T-helper 9 cell (primary cell): ENCODE data around the gene DYSF.

Source experiments
- DNase-seq: peaks from one replicate; pipeline ENCODE4 v3.0.0-alpha.2; 2020

DYSF gene

GRCh38 chr2:71503837-71504236 lies 50.5 kb downstream of the DYSF start:
- no peak for DNase-seq

- DNase-seq: no peak
Measured at GRCh38 chr2:71504611-71505010, 51.2 kb downstream of the DYSF start.

DNA sequence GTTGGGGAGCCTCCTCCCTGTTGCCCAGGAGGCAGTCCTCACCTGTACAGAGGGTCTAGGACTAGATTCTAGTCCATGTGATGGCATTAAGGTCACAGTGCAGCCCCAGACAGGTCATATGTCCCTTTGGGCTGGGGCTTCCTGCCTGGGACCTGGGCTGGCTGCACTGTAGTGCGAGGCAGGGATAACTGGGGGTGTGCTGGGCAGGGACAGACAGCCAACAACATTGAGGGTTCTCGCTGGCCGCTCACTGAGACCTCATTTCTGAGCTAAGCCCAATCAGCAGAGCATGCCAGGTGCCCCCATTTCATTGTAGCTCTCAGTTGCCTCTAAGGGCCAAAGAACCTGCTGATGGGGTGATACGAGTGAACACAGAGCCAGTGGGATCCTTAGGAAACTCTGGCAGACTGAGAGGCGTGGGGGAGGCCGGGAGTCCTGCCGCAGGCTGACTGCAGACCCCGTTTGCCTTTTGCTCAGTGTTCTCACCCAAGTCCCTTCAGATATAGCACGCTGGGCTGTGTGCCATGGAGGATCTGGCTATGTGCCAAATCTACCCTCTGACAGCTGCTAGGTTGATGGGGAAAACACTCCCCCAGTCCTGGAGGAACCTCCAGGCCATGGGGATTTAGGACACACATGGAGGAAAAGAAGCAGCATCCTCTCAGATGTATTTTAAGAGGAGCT lies 51.9 kb downstream of the DYSF start:
- DNase-seq: no peak

DNA sequence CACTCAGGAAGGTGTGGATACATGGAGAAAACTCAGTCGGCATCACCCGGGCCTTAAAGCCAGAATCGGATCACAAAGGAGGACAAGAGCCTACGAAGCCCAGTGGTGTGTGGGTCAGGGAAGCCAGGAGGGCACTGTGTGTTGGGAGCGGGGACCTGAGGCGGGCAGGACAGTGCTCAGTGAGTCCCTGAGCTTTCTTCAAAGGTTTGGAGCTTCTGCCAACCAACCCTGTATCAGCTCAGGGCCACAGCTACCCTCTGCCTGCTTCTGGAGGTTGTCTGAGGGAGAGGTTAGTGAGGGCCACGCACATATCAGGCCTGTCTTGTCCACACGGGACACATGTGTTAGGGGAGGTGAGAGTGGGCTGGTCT lies 52.4 kb downstream of the DYSF start:
- no peak for DNase-seq

DNA sequence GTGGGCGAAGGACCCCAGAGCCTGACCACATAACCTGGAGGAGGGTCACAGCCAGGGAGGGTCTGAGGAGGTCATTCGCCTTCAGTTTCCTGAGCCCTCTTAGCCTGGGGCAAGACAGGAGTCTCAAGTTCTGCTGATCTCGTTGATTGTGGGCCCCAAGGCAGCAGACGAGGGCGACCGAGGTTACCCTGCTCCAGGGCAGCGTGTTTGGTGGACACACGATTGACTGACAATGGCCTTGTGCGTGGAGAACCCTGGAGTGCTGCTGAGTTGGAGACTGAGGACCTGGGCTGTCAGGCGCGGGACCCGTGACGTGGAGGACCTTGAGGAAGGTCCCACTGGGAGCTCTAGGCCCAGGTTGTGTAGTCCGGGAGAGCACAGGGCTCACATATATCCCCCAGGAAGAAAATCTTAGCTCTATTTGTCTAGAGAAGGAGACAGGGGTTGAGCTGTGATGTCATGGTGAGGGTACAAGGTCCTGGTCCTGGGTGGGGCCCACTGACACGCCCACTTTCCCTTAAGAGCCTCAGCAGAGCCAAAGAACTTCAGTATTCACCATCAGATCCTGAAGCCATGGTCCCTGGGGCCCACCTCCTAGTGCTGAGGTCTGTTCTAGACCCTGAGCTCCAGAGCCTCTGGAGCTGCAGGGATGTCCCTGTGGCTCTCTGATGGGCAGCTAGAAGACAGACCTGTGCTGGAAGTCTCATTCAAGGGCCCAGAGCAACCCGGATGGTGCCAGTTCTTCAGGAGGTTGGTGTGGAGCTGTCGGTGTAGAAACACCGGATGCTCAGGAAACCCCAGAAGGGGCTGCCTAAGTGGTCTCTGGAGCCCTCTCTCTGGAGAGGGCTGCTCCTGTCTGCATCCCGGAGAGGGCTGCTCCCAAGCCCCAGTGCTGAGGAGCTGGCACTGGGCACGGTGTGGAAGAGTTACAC lies 53.1 kb downstream of the DYSF start:
- no peak for DNase-seq

DNA sequence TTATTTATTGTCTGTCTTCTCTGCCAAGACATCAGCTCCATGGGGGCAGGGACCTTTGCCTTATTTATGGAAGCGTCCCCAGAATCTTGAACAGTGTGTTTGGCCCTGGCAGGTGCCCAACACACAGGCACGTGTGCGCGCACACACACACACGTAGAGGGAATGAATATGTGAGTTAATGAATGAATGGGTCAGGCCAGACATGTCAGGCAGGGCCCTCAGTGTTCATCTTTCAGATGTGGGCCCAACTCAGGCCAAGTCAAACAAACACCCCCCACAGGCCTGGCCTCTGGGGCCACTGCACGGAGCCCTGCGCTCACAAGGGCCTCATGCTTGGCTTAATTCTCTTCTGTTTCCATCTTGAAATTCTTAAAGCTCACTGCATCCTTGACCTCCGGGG lies 54.1 kb downstream of the DYSF start:
- DNase-seq: no peak

DNA sequence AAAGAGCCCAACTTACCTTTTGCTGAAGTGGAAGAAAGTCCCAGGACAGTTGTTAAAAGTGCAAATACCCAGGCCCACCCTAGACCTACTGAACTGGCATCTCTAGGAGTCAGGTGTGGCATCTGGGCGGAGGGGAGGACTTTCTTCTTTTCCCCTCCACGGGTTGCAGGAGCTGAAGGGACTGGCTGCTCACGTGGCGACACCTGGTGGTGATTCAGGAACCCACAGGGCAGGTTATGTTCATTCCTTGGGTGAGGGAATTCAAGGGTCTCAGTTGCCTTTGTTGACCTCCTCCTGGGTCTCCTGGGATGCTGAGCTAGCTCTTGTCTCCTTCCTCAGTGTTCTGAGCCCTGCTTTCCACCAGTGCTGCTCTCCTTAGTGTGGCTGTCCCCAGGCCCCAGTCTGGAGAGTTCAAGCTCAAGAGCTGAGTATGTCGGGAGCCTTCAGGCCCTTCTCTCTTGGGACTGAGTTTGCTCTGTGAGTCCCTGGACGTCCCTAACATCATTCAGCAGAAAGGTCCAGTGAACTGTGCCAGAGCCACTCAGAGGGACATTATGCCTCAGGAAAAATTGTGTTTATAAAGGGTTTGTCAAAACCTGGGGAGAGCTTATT lies 56.9 kb downstream of the DYSF start:
- peak; percentile 70 for DNase-seq

- no peak for DNase-seq
Measured at GRCh38 chr2:71510938-71511337, 57.6 kb downstream of the DYSF start.

DNA sequence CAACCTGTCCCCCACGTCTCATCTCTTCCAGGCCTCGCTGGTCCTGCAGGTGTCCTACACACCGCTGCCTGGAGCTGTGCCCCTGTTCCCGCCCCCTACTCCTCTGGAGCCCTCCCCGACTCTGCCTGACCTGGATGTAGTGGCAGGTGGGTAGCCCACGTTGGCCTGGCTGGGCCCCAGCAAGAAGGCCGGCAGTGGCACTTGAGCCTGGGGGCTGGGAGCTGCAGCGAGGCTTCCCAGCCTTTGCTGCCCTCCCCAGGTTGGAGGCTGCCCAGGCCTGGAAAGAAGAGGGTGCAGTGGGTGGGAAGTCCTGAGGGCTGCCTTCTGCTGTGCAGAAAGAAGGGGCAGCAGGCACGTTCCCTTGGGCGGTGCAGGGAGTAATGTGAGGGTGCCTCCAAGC lies 58.4 kb downstream of the DYSF start:
- no peak for DNase-seq

DNA sequence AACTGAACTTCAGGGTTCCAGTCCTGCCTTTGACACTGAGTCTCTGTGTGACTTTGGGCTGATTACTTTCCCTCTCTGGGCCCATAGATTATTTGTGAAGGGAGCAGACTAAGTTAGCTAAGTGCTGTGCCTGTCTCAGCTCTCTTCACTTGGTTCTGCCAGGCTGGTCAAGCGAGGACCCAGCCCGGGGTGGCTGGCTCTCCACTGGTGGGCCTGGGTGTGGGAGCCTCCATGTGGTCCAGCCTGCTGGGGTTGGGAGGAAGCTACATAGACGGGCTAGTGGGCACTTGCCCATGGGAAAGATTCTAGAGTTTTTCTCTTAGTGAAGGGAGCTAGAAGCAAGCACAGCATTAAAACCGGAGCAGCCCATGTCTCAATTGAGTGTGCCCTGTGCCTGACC lies 59.0 kb downstream of the DYSF start:
- no peak for DNase-seq

DNA sequence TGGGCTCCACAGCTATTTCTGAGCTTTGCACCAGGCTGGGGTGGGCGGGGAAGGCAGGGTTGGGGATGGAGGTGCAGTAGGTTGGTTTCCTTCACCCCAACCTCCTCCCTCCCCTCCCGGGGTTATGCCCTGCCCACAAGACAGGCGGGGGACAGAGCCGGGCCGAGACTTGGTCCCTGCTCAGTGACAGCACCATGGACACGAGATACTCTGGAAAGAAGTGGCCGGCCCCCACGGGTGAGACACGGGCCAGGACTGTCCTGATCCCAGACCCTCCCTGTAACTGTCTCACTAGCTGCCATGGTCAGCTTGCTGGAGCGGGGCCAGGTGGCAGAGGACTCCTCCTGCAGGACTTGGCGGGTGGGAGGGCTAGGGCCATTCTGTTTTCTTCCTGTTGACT lies 59.7 kb downstream of the DYSF start:
- DNase-seq: no peak

DNA sequence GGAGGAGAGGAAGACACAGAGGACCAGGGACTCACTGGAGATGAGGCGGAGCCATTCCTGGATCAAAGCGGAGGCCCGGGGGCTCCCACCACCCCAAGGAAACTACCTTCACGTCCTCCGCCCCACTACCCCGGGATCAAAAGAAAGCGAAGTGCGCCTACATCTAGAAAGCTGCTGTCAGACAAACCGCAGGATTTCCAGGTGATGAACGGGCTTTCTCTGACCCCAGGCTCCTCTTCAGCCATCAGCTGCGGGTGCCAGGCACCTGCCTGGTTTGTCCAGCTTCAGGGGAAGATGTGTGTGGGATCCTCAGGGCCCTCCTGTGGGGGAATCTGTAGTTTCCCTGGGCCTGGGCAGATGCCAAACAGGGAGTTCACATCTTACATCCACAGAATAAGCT lies 60.4 kb downstream of the DYSF start:
- DNase-seq: no peak

DNA sequence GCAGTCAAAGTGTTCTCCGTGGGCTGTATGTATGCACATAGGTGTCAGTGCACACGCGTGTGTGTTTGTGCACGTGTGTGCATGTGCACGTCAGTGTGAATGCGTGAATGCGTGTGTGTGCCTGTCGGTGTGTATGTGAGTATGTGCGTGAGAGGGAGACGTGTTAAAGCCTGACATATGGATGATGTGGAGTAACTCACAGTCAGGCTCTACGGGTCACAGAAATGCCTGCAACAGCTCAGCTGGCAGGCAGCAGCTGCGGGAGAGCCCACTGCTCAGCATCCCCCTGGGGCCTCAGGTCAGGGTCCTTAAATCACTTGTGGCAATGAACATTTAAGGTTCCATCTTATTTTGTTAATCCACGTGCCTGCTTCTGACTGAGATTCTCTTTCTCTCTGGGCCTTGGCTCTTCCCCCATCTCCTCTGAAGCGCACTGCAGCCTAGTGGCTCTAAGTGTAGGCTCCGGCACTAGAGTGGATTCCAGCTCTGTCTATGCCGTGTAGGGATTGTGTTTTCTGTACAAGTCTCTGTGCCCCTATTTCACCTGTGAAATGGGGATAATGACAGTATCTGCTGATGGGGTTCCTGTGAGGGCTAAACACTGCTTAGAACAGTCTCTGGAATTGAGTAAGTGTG lies 63.0 kb downstream of the DYSF start:
- no peak for DNase-seq

DNA sequence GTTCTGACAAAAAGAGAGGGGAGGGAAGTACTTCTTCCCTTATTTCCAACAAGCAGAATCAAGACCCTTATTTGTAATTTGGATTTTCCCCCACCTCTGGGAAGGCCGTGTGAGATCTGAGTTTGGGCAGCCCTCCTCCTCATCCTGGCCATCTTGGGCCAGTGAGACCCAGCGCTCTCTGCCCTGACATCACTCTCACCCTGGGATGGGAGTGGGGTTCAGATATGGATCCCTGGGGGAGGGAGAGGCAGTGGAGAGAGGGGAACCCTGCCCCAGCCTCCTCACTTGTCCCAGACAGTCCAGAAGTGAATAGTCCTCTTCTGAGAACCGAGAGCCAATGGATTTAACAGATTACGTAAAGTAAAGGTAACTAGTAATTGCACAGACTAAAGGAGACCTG lies 64.5 kb downstream of the DYSF start:
- DNase-seq: no peak

GRCh38 chr2:71521436-71521950 lies 68.1 kb downstream of the DYSF start:
- DNase-seq: no peak

DNA sequence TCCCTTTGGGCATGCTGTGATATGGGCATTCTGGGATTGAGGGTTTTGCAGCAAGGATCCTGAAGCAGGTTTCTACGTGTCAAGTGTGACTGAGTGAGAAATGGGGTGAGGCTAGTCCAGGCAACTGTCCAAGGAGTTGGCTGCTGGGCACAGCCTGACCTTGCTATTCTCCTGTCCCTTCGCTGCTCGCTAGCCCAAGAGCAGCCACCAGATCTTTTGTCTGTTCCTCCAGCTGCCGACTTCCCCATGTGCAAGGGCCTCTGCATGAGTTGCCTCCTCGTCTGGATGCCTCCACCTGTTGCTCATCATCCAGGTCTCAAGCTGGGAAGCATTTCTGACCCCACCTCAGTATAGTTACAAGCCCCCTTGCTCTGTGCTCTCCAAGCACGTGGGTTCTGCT lies 71.1 kb downstream of the DYSF start:
- no peak for DNase-seq

- DNase-seq: no peak
Measured at GRCh38 chr2:71526141-71526540, 72.8 kb downstream of the DYSF start.

- no peak for DNase-seq
Measured at GRCh38 chr2:71526975-71527374, 73.6 kb downstream of the DYSF start.

DNA sequence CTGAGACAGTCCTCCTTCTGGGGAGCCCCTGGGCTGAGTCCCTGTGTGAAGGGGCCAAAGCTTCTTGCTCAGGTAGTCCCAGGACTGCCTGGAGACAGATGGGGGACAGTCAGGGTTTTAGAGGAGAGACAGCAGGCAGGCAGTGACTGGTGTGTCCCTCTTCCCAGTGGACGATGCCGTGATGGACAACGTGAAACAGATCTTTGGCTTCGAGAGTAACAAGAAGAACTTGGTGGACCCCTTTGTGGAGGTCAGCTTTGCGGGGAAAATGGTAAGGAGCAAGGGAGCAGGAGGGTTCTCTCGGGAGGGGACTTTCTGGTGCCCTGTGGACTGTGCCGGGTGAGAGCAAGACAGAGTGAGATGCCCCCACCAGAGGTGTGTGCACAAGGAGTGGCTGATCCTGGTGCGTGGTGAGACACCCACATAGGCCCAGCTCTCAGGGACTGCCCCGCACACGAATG lies 74.8 kb downstream of the DYSF start:
- DNase-seq: no peak

DNA sequence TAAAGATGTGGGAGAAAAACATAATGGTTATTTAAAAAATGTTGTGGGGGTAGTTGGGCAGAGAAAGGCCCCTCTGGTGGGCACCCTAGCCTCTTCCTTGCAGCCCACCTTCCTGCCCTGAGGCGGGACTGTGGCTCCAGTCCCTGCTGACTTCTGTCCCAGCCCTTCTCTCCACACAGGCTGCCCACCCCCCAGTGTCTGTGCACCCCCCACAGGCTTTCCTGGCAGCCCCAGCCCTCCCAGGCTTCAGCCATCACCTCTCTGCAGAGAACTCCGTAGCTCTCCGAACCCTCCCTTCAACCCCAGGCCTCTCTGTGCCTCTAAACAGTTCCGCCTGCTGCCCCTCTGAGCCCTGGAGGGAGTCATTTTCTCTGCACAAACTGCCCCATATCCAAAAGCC lies 75.4 kb downstream of the DYSF start:
- no peak for DNase-seq

DNA sequence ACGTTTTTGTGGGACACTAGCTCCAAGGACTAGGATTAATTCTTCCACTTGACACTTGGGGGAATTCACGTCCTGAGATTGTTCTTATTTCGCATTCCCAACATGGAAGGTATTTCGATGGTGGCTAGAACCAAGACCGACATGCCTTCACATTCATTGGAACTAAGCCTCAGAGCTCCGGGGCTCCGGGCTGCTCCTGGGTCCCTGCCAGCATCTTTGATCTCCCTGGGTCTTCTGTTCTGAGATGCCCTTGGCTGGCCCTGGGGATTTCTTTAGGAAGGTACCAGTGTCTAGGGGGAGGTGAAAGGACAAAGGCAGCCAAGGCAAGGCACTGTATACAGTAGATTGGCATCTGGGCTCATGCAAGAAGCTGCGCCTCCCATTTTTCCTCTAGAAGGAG lies 76.8 kb downstream of the DYSF start:
- no peak for DNase-seq

- DNase-seq: no peak
Measured at GRCh38 chr2:71530641-71531332, 77.4 kb downstream of the DYSF start.
